GM23338 (cell line): ENCODE results near the gene CELF4.

Source experiments
- CREB1 ChIP-seq: fragments of 250-450 bp; sonication (Bioruptor Pico); IDR thresholded peaks from 2 replicates; pipeline ENCODE4 v1.5.0; 2020; ENCODE audit warnings: low read depth, mild to moderate bottlenecking, moderate library complexity
- EZH2 ChIP-seq: fragments of 200-600 bp; sonication (generic); IDR thresholded peaks from one replicate; pipeline ENCODE4 v1.8.0; 2017; ENCODE audit warnings: antibody characterized with exemption, mild to moderate bottlenecking, low read depth; ENCODE audit not compliant: unreplicated experiment
- EZH2phosphoT487 ChIP-seq: fragments of 200-600 bp; sonication (generic); IDR thresholded peaks from one replicate; pipeline ENCODE4 v1.8.1; 2018; ENCODE audit warnings: antibody characterized with exemption; ENCODE audit not compliant: unreplicated experiment
- JUNB ChIP-seq: IDR thresholded peaks from one replicate; pipeline ENCODE4 v1.6.1; 2016; ENCODE audit warnings: antibody characterized with exemption; ENCODE audit not compliant: unreplicated experiment
- NANOG ChIP-seq: IDR thresholded peaks from 2 replicates; pipeline ENCODE4 v1.6.1; 2016; ENCODE audit warnings: antibody characterized with exemption, borderline replicate concordance
- POLR2AphosphoS5 ChIP-seq: IDR thresholded peaks from 2 replicates; pipeline ENCODE4 v1.6.1; 2016; ENCODE audit warnings: antibody characterized with exemption, low read depth
- STAT1 ChIP-seq: IDR thresholded peaks from one replicate; pipeline ENCODE4 v1.6.1; 2016; ENCODE audit warnings: antibody characterized with exemption; ENCODE audit not compliant: unreplicated experiment
- ZNF114 ChIP-seq: fragments of 250-450 bp; sonication (Bioruptor Pico); IDR thresholded peaks from 2 replicates; pipeline ENCODE4 v1.5.0; 2020; ENCODE audit warnings: mild to moderate bottlenecking, moderate library complexity
- ZNF331 ChIP-seq: fragments of 250-450 bp; sonication (Bioruptor Pico); IDR thresholded peaks from 2 replicates; pipeline ENCODE4 v1.5.0; 2020; ENCODE audit warnings: low read depth, mild to moderate bottlenecking, moderate library complexity
- TF ChIP-seq, protein P1 (sequence below), 2 experiments: fragments of 200-600 bp in 1 of 2; sonication (generic) in 1 of 2; conservative IDR thresholded peaks; 2 replicates each; pipeline versions ENCODE4 v1.5.1 to v1.6.1; 2016 to 2017; ENCODE audit warnings: antibody characterized with exemption in 2 of 2, low read depth in 2 of 2, mild to moderate bottlenecking in 2 of 2, moderate library complexity in 1 of 2
- TF ChIP-seq, protein P2 (sequence below): IDR thresholded peaks from one replicate; pipeline ENCODE4 v1.6.1; 2018; ENCODE audit warnings: antibody characterized with exemption; ENCODE audit not compliant: unreplicated experiment
- TF ChIP-seq, protein P3 (sequence below): IDR thresholded peaks from 2 replicates; pipeline ENCODE4 v1.6.1; 2016; ENCODE audit warnings: antibody characterized with exemption
- TF ChIP-seq, protein P4 (sequence below): fragments of 250-450 bp; sonication (Bioruptor Pico); IDR thresholded peaks from 2 replicates; pipeline ENCODE4 v1.5.0; 2020; ENCODE audit warnings: mild to moderate bottlenecking, moderate library complexity

DNA sequence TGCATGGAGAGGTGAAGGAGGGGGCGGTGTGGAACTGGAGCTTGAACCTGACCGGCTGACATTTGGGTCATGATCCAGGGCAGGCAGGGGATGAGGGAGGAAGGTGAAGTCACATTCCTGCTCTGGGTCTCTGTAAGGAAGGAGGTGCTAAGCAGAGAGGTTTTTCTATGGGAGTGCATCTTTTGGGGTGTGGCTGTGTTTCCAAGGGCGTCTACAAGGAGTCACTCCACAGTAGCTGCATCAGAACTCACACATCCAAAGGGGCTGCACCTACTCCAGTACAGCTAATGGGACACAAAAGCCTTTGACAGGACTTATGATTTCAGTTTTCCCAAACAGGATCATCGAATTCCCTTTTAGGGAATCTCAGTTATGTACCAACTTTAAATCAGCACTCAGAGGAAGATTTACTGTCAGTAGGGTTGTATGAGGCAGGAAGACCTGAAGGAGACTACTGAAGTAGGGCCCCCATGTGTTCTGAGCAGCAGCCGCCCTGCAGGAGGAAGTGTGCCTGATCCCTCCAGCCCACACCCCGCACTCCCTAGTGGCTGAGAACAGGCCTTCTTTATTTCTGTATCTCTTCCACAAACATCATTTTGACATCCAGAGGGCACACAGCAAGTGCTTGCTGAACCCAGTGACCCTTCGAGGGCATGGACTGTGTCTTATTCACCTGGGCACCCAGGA is 137.2 kb downstream of the CELF4 start:
- TF ChIP-seq, protein P1, sequence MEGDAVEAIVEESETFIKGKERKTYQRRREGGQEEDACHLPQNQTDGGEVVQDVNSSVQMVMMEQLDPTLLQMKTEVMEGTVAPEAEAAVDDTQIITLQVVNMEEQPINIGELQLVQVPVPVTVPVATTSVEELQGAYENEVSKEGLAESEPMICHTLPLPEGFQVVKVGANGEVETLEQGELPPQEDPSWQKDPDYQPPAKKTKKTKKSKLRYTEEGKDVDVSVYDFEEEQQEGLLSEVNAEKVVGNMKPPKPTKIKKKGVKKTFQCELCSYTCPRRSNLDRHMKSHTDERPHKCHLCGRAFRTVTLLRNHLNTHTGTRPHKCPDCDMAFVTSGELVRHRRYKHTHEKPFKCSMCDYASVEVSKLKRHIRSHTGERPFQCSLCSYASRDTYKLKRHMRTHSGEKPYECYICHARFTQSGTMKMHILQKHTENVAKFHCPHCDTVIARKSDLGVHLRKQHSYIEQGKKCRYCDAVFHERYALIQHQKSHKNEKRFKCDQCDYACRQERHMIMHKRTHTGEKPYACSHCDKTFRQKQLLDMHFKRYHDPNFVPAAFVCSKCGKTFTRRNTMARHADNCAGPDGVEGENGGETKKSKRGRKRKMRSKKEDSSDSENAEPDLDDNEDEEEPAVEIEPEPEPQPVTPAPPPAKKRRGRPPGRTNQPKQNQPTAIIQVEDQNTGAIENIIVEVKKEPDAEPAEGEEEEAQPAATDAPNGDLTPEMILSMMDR (conservative IDR thresholded peaks at IDR 0.05; ENCODE audit: low read depth in 2 of 2), result no peak
- TF ChIP-seq EZH2 (no peak), POLR2AphosphoS5 (no peak), EZH2phosphoT487 (no peak), CREB1 (CRISPR knock-in tag) (no peak), ZNF114 (no peak), JUNB (no peak), ZNF331 (CRISPR knock-in tag) (no peak), NANOG (no peak), STAT1 (no peak)
- TF ChIP-seq, protein P2, sequence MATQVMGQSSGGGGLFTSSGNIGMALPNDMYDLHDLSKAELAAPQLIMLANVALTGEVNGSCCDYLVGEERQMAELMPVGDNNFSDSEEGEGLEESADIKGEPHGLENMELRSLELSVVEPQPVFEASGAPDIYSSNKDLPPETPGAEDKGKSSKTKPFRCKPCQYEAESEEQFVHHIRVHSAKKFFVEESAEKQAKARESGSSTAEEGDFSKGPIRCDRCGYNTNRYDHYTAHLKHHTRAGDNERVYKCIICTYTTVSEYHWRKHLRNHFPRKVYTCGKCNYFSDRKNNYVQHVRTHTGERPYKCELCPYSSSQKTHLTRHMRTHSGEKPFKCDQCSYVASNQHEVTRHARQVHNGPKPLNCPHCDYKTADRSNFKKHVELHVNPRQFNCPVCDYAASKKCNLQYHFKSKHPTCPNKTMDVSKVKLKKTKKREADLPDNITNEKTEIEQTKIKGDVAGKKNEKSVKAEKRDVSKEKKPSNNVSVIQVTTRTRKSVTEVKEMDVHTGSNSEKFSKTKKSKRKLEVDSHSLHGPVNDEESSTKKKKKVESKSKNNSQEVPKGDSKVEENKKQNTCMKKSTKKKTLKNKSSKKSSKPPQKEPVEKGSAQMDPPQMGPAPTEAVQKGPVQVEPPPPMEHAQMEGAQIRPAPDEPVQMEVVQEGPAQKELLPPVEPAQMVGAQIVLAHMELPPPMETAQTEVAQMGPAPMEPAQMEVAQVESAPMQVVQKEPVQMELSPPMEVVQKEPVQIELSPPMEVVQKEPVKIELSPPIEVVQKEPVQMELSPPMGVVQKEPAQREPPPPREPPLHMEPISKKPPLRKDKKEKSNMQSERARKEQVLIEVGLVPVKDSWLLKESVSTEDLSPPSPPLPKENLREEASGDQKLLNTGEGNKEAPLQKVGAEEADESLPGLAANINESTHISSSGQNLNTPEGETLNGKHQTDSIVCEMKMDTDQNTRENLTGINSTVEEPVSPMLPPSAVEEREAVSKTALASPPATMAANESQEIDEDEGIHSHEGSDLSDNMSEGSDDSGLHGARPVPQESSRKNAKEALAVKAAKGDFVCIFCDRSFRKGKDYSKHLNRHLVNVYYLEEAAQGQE, result no peak
- TF ChIP-seq, protein P3, sequence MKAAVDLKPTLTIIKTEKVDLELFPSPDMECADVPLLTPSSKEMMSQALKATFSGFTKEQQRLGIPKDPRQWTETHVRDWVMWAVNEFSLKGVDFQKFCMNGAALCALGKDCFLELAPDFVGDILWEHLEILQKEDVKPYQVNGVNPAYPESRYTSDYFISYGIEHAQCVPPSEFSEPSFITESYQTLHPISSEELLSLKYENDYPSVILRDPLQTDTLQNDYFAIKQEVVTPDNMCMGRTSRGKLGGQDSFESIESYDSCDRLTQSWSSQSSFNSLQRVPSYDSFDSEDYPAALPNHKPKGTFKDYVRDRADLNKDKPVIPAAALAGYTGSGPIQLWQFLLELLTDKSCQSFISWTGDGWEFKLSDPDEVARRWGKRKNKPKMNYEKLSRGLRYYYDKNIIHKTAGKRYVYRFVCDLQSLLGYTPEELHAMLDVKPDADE, result no peak
- TF ChIP-seq, protein P4, sequence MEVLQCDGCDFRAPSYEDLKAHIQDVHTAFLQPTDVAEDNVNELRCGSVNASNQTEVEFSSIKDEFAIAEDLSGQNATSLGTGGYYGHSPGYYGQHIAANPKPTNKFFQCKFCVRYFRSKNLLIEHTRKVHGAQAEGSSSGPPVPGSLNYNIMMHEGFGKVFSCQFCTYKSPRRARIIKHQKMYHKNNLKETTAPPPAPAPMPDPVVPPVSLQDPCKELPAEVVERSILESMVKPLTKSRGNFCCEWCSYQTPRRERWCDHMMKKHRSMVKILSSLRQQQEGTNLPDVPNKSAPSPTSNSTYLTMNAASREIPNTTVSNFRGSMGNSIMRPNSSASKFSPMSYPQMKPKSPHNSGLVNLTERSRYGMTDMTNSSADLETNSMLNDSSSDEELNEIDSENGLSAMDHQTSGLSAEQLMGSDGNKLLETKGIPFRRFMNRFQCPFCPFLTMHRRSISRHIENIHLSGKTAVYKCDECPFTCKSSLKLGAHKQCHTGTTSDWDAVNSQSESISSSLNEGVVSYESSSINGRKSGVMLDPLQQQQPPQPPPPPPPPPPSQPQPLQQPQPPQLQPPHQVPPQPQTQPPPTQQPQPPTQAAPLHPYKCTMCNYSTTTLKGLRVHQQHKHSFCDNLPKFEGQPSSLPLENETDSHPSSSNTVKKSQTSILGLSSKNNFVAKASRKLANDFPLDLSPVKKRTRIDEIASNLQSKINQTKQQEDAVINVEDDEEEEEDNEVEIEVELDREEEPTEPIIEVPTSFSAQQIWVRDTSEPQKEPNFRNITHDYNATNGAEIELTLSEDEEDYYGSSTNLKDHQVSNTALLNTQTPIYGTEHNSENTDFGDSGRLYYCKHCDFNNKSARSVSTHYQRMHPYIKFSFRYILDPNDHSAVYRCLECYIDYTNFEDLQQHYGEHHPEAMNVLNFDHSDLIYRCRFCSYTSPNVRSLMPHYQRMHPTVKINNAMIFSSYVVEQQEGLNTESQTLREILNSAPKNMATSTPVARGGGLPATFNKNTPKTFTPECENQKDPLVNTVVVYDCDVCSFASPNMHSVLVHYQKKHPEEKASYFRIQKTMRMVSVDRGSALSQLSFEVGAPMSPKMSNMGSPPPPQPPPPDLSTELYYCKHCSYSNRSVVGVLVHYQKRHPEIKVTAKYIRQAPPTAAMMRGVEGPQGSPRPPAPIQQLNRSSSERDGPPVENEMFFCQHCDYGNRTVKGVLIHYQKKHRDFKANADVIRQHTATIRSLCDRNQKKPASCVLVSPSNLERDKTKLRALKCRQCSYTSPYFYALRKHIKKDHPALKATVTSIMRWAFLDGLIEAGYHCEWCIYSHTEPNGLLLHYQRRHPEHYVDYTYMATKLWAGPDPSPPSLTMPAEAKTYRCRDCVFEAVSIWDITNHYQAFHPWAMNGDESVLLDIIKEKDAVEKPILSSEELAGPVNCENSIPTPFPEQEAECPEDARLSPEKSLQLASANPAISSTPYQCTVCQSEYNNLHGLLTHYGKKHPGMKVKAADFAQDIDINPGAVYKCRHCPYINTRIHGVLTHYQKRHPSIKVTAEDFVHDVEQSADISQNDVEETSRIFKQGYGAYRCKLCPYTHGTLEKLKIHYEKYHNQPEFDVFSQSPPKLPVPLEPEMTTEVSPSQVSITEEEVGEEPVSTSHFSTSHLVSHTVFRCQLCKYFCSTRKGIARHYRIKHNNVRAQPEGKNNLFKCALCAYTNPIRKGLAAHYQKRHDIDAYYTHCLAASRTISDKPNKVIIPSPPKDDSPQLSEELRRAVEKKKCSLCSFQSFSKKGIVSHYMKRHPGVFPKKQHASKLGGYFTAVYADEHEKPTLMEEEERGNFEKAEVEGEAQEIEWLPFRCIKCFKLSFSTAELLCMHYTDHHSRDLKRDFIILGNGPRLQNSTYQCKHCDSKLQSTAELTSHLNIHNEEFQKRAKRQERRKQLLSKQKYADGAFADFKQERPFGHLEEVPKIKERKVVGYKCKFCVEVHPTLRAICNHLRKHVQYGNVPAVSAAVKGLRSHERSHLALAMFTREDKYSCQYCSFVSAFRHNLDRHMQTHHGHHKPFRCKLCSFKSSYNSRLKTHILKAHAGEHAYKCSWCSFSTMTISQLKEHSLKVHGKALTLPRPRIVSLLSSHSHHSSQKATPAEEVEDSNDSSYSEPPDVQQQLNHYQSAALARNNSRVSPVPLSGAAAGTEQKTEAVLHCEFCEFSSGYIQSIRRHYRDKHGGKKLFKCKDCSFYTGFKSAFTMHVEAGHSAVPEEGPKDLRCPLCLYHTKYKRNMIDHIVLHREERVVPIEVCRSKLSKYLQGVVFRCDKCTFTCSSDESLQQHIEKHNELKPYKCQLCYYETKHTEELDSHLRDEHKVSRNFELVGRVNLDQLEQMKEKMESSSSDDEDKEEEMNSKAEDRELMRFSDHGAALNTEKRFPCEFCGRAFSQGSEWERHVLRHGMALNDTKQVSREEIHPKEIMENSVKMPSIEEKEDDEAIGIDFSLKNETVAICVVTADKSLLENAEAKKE, result no peak
